ENCODE results near the gene SLC31A1. TPM values are rescaled to one million over a fixed set of nuclear protein-coding genes. Genes with fewer than 3 reads are reported as not detected.

The SLC31A1 gene
- total RNA-seq, 1 experiment from 2014 or later, result 34.4 TPM

GRCh38 chr9:113250807-113251206 lies 29.5 kb downstream of the SLC31A1 start:
- Histone ChIP-seq H3K79me2 (ENCODE audit: insufficient read depth, low read length) (no peaks in the 10 kb centered on the region), H3K79me1 (ENCODE audit: insufficient read depth, low read depth, low read length, poor library complexity, severe bottlenecking) (no peaks in the 10 kb centered on the region), H3K4ac (ENCODE audit: low read depth, low read length) (no peak overlapping the region), H2AFZ (ENCODE audit: low read length) (no peak overlapping the region), H2BK120ac (ENCODE audit: low read depth, low read length, poor library complexity, severe bottlenecking) (no peak overlapping the region), H3K9ac (ENCODE audit: extremely low read depth, insufficient read length, low read length) (no peak overlapping the region), H2BK15ac (ENCODE audit: low read depth, low read length) (no peak overlapping the region), H2AK5ac (ENCODE audit: insufficient read length, low read length) (no peak overlapping the region), H3K14ac (ENCODE audit: insufficient read depth, low read length) (no peak overlapping the region), H2BK20ac (ENCODE audit: low read depth, low read length, poor library complexity, severe bottlenecking) (no peak overlapping the region), H4K91ac (ENCODE audit: insufficient read length, low read depth, low read length) (no peak overlapping the region), H3K4me1 (ENCODE audit: insufficient read depth, low read length) (no peaks in the 10 kb centered on the region), H2BK5ac (ENCODE audit: insufficient read length, low read length) (no peak overlapping the region), H3K27ac (ENCODE audit: insufficient read length, low read depth, low read length) (no peak overlapping the region), H3K9me3 (ENCODE audit: control insufficient read depth, low read depth, low read length) (no peaks in the 10 kb centered on the region), H3K18ac (ENCODE audit: insufficient read length, low read depth, low read length) (no peak overlapping the region), H4K5ac (ENCODE audit: insufficient read length, low read depth, low read length) (no peak overlapping the region), H3K4me2 (ENCODE audit: insufficient read depth, insufficient read length, low read length) (no peak overlapping the region), H3K27me3 (ENCODE audit: insufficient read depth, low read length) (no peaks in the 10 kb centered on the region), H3T11ph (ENCODE audit: low read length) (no peak overlapping the region), H4K8ac (replicated peaks; ENCODE audit: insufficient read length, low read depth, low read length) (no peak overlapping the region), H4K20me1 (ENCODE audit: control insufficient read depth, insufficient read depth, insufficient read length) (no peaks in the 10 kb centered on the region), H3K23me2 (ENCODE audit: insufficient read length, low read depth, low read length, poor library complexity, severe bottlenecking) (no peaks in the 10 kb centered on the region), H3K56ac (ENCODE audit: insufficient read length, low read depth, low read length) (no peak overlapping the region), H3K23ac (ENCODE audit: insufficient read length, low read depth, low read length) (no peak overlapping the region), H2BK12ac (ENCODE audit: insufficient read length, low read depth, low read length) (no peak overlapping the region)
- Mint-ChIP-seq H3K36me3 (ENCODE audit: insufficient read depth in 1 of 3, low read depth in 3 of 3) (peaks cover 7 to 13% (median 7%) of the 10 kb centered on the region in 3 experiments; a peak in 6 of 7 replicates), H3K27ac (no peak overlapping the region), H3K27me3 (ENCODE audit: low read depth) (no peaks in the 10 kb centered on the region), H3K4me3 (no peak overlapping the region), H3K4me1 (peaks cover 0 to 2% of the 10 kb centered on the region in 2 experiments; a peak in 1 of 4 replicates), H3K9me3 (peaks cover 3 to 5% of the 10 kb centered on the region in 2 experiments; a peak in 3 of 5 replicates)
- TF ChIP-seq CTCF (conservative IDR thresholded peaks at IDR 0.05), result no peak
- no CpG with 5 or more reads among the region's 2 CpGs for WGBS (ENCODE audit: extremely low coverage, insufficient read length, low lambda C conversion rate)
- DNase-seq, result no peak

Measured in H9 (cell line).